Body of pancreas (tissue), 4 donors: ENCODE results near the gene OTOL1. TPM values are rescaled to one million over a fixed set of nuclear protein-coding genes. Genes with fewer than 3 reads are reported as not detected.

Source experiments
- ATAC-seq: fragments of 150-250 bp; one replicate; pipeline ENCODE4 v1.9.1; 2016
- DNase-seq, 4 donors: peaks; one replicate each; pipeline ENCODE4 v3.0.0-alpha.2; 2019
- H3K27ac ChIP-seq, 4 donors: fragments of 200-600 bp; sonication (generic); 1 replicate in 3 of 4; 2 replicates in 1 of 4; pipeline versions ENCODE4 v1.5.1 to v1.6.1; 2016 to 2019; ENCODE audit warnings: mild to moderate bottlenecking in 1 of 4, mixed read lengths in 1 of 4, moderate library complexity in 1 of 4
- H3K27me3 ChIP-seq, 2 donors: fragments of 200-600 bp; sonication (generic); one replicate each; pipeline ENCODE4 v1.6.0; 2016; ENCODE audit warnings: mild to moderate bottlenecking in 1 of 2
- H3K36me3 ChIP-seq, 2 donors: fragments of 200-600 bp; sonication (generic); replicated peaks in 1 of 2; 2 replicates each; pipeline ENCODE4 v1.5.1; 2016; ENCODE audit warnings: low read depth in 2 of 2; ENCODE audit not compliant: insufficient read depth in 1 of 2
- H3K4me1 ChIP-seq: fragments of 200-600 bp; sonication (generic); one replicate; pipeline ENCODE4 v1.6.0; 2016
- H3K4me3 ChIP-seq, 2 donors: fragments of 200-600 bp; sonication (generic); 1 replicate in 1 of 2; 2 replicates in 1 of 2; pipeline ENCODE4 v1.5.1; 2016 to 2019
- H3K9me3 ChIP-seq, 3 donors: fragments of 200-600 bp; sonication (generic); 1 replicate in 2 of 3; 2 replicates in 1 of 3; pipeline ENCODE4 v1.5.1; 2016
- POLR2A ChIP-seq, 3 donors: fragments of 450-650 bp; IDR thresholded peaks; one replicate each; pipeline ENCODE4 v1.6.1; 2016; ENCODE audit warnings: antibody characterized with exemption in 3 of 3, mild to moderate bottlenecking in 2 of 3
- WGBS, 2 donors: methylation state at CpG; one replicate each; pipeline ENCODE4 v1.1.5; 2017; 5-methylcytosine and 5-hydroxymethylcytosine counted together
- intact Hi-C: fragments of 100-400 bp; cut with DNase I; formaldehyde crosslinking; loops from one replicate; pipeline ENCODE4 v1.15.1; 2023
- total RNA-seq, 2 donors: library from RNA; depleted of rRNA; stranded (reverse); fragments of >200 nt; gene quantifications; one replicate each; pipeline ENCODE4 v1.1.0, GENCODE V29; 2016
- TF ChIP-seq, protein P1 (sequence below), 7 experiments: fragments of 450-650 bp in 4 of 7; fragments of 200-600 bp in 3 of 7; sonication (generic) in 3 of 7; IDR thresholded peaks; one replicate each; pipeline ENCODE4 v1.5.1; 2016 to 2019; ENCODE audit warnings: antibody characterized with exemption in 7 of 7

Gene OTOL1
- total RNA-seq, 2 donors from 2014 or later, result not detected

DNA sequence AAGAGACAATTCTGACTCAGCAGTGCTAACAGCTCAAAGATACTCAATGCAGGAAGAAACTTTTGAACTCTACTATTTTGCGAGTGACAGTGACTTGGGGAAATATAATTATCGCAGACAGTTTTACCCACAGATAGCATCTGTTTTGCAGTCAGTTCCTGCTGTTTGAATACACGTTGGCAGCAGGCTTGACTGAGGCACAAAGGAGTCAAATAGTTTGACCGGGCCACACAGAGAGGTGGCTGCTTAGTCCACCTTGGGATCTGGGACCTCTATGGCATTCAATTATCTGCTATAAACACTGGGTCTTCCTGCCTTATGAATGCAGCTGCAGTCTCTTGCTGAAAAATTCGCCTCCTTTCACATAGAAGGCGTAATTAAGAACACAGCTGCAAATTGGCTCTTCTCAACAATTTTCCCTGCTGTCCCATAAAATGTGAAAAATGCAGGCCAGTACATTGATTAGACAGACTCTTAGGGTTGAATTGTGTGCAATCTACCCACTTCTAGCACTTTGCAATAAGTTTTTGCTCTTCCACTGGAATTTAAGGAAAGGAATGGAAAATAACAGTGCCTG lies 56.5 kb downstream of the OTOL1 start:
- WGBS, 2 donors, result 60 to 64% methylated on average over 5 to 6 of the region's 6 CpGs
- Histone ChIP-seq H3K4me1 (no peaks in the 10 kb centered on the region), H3K36me3 (no peaks in the 10 kb centered on the region), H3K27me3 (no peaks in the 10 kb centered on the region), H3K4me3 (no peak overlapping the region), H3K9me3 (no peaks in the 10 kb centered on the region), H3K27ac (no peak overlapping the region)
- intact Hi-C loops, result no loop called here
- DNase-seq (no peak), ATAC-seq (no peak)
- no peak for TF ChIP-seq POLR2A (IDR thresholded peaks at IDR 0.05)
- TF ChIP-seq, protein P1, sequence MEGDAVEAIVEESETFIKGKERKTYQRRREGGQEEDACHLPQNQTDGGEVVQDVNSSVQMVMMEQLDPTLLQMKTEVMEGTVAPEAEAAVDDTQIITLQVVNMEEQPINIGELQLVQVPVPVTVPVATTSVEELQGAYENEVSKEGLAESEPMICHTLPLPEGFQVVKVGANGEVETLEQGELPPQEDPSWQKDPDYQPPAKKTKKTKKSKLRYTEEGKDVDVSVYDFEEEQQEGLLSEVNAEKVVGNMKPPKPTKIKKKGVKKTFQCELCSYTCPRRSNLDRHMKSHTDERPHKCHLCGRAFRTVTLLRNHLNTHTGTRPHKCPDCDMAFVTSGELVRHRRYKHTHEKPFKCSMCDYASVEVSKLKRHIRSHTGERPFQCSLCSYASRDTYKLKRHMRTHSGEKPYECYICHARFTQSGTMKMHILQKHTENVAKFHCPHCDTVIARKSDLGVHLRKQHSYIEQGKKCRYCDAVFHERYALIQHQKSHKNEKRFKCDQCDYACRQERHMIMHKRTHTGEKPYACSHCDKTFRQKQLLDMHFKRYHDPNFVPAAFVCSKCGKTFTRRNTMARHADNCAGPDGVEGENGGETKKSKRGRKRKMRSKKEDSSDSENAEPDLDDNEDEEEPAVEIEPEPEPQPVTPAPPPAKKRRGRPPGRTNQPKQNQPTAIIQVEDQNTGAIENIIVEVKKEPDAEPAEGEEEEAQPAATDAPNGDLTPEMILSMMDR (IDR thresholded peaks at IDR 0.05), result no peak

Other genes with a start within 250 kb of the OTOL1 start
- 1 to 10 TPM in 1 of 2 donors, not detected in 1; 3.4 TPM for gene SPTSSB, start 125.3 kb upstream of the OTOL1 start, total RNA-seq